NCI-H2081 treated with DMSO at 0.1 percent for 48 hours (cell line): ENCODE results near the gene TMEM37.

Experiments
- DNase-seq: peaks from one replicate; lab custom pipeline; 2025; lab: John Stamatoyannopoulos, UW

The TMEM37 gene

DNA sequence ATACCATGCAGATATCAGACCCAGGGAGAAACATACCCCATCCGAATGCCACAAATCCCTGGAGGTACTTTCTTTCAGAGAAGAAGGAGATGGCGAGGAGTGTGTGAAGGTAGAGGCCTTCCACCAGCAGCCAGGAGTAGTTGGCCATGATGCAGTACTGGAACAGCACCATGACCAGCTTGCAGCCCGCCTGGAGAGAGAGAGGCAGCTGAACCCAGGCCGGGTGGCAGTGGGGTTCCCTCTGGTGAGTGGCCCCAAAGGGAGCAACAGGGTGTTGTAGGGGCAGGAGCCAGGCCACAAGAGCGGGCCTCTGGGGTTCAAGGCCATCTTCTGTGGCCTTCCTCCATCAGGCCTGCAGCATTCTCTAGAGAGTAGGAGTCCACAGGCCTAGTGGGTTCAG lies 30.2 kb downstream of the TMEM37 start:
- DNase-seq, result no peak

DNA sequence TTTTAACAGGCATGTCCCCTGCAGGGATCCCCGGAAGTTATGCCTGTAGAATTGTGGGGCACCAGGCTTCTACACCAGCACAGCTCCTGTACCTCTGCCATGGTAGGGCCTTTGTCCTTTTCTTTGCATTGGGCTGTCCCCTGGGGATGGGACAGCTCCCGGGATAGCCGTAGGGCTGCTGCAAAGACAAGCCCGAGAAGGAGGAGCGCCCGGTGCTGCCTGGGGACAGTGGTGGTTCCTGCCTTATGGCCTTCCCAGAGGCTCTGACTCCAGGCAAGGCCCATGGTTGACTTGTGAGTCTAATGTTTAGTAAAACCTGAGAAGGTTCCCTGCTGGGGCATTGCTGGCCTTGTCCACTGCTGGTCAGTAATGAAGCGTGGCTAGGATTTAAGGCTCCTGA lies 30.9 kb downstream of the TMEM37 start:
- DNase-seq, result no peak

DNA sequence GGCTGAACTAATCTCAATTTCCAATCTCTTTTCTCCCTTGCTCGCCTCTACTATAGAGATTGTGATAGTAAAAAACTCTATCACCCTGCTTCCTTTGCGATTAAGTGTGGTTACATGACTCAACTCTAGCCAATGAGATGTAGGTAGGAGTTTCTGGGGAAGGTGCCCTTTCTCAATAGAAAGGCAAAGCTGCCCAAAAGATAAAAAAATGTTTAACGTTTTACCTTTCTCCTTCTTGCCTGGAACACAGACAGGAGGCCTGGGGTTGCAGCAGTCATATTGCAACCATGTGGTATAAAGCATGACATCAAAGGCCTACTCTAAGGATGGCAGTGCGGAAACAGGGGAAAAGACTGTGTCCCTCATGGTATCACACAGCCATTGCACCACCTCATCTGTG lies 31.5 kb downstream of the TMEM37 start:
- no peak for DNase-seq

DNA sequence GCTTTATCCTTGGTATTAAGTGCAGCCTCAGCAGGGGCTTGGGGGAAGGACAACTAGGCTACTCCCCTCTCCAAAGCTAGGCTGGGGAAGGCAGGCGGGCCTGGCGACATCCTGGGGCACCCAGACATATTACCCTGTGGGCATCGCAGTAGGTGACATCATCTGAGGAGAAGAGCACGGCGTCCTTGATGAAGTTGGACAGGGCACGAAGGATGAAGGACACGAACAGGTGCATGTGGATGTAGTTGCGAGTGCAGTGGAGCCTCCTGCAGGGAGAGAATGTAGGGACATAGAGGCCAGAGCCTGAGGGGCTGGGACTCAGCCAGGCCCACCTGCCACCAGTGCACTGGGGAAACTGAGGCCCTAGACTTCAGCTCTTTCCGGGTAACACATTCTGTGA lies 32.3 kb downstream of the TMEM37 start:
- no peak for DNase-seq

DNA sequence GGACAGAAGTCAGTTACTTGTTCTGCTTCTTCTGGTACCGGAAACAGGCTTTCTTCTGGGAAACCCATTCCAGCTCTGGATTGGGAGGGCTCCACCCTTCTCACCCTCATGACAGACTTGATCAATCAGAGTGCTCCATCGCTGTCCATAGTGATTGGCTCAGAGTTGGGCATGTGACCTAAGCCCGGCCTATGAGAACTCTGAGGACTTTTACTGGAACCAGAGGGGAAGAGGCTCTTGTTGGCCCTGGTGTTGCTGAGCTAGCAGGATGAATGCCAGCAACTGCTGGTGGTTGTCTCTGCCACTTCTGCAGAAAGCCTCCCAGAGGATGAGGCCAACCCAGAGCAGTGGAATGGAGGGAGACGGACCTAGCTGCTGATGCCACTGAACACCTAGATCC lies 33.3 kb downstream of the TMEM37 start:
- DNase-seq, result no peak

DNA sequence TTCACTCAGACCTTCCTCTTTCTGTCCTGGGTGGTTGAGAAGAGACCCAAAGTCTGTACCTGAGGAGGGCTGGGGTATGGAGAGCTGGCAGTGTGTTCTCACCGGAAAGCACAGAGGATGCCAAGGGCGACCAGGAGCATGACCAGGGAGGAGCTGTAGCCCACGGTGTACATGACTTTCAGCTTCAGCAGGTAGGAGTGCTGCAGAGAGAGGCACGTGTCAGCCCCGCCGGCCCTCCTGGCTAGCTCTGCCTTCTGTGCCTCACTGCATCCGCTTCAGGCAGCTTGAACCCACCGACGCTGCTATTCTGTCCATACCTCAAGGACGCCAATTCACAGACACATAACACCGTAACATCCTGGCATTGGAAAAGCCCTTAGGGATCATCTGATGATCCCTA lies 34.0 kb downstream of the TMEM37 start:
- no peak for DNase-seq

DNA sequence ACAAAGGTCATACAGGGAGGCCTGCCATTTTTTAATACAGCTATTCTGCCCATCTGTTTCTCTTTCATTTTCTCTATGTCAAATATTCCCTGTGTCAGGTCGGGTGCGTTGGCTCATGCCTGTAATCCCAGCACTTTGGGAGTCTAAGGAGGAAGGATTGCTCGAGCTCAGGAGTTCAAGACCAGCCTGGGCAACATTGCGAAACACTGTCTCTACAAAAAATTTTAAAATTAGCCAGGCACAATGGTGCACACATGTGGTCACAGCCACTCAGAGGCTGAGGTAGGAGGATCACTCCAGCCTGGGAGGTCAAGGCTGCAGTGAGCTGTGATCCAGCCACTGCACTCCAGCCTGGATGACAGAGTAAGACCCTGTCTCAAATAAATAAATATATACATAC lies 34.7 kb downstream of the TMEM37 start:
- no peak for DNase-seq

DNA sequence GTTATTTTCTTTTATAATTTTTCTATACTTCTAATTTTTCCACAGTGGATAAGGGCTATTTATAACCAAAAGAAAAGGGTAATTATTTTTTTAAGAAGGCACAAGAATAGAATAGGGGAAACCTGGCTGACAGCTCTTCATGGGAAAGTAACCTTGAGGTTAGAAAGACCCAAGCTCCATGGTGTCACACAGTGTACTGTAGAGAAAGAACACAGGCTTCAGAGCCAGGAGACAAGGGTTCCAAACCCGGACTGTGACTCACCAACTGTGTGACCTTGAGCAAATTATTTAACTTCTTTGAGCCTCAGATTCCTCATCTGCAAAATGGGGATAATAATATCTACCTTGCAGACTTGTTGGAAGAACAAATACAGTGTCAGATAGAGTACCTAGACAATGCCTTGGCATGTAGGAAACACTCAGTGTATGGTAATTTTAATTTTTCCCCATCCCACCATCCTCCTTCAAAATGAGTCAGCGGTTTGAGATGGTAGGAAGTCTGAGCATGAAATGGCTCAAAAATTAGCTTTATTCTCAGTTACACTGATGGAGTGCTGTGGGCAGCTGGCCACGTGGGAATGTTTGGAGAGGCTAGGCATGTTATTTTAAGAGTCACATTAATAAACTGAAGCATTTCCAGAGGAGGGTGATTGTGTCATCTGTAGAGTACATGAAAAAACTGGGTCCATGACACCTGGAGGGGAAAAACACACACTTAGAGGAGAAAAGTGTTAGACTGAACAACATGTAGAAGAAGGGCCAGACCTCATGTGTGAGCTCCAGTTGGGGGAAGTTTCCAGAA lies 36.7 kb downstream of the TMEM37 start:
- DNase-seq, result no peak

DNA sequence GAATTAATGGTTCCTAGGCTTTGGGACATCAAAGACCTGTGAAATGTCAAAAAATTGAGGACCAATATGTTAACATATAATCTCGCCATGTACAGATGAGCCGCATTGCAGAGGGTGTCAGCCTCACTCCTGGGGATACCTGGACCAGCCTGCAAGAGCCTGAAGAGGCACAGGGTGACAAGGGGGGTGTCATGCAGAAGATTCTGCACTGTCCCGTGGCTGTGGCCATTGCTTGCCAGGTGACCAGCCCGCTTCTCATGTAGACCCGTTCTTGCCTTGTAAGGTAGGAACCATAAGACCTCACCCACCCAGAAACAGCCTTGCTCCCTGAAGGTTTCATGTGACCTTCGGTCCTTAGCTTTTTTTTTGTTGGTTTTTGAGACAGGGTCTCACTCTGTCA lies 37.5 kb downstream of the TMEM37 start:
- DNase-seq, result no peak

DNA sequence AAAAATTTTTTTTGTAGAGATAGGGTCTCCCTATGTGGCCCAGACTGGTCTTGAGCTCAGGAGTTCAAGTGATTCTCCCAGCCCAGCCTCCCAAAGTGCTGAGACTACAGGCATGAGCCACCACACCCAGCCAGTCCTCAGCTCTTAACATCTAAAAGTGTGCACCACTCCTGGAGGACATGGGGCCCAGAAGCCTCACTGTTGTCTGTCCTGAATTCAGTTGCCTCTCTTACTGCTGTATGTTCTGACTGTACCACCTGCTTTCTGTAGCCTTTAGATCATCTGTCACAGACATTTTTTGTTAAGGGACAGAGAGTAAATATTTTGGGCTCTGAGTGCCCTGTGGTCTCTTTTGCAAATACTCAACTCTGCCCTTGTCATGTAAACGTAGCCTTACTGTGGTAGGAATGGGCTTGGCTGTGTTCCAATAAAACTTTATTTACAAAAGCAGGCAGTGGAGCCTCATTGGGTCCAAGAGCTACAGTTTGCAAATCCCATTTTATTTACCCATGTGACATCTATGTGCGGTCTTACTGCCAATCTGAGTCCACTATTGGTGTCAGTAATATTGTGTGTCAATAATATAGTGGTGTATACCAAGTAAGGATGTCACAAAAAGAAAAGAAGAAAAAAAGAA lies 38.1 kb downstream of the TMEM37 start:
- no peak for DNase-seq

DNA sequence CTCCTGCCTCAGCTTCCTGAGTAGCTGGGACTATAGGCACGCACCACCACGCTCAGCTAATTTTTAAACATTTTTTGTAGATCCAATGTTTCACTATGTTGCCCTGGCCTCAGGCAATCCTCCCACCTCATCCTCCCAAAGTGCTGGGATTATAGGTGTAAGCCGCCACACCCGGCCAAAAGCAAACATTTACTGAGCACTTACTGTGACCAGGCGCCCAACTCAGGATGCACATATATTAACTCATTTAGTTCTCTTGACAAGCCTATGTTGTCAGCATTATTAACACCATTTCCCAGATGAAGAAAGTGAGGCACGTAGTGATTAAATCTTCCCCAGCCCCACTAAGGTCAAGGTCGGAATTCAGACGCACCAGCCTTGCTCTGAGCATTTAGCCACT lies 41.1 kb downstream of the TMEM37 start:
- DNase-seq, result no peak

DNA sequence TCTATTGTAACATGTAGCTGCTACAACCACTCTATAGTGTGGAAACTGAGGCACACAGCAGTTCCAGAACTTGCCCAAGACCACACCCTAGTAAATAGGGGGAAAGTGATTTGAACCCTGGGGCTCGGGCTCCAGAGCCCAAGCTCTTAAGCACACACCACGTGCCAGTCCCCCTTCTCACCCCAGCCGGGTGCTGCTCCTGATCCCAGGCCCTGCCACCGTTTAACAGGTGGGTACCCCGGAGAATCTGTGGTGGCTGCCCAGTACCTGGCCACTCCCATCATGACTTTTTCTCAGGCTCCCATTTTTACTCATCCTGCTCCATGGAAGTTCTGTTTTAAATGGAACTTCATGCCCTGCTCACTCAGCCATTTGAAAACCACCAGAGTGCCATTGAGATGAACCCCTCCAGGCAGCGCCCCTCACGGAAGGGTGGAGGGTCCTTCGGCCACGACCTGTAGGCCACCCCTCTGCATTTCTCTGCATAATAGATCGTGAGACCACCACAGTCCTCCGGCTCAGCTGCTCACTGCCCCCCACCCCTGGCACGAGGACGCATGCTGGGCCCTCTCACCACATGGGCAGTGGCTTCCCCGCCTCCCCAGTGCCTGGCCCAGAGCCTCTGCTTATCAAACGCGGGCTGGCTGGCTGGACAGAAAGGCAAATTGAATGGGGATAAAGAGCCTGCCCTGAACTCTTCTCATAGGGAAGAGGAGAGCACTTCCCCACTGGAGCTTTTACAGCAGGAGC lies 42.1 kb downstream of the TMEM37 start:
- DNase-seq, result no peak

DNA sequence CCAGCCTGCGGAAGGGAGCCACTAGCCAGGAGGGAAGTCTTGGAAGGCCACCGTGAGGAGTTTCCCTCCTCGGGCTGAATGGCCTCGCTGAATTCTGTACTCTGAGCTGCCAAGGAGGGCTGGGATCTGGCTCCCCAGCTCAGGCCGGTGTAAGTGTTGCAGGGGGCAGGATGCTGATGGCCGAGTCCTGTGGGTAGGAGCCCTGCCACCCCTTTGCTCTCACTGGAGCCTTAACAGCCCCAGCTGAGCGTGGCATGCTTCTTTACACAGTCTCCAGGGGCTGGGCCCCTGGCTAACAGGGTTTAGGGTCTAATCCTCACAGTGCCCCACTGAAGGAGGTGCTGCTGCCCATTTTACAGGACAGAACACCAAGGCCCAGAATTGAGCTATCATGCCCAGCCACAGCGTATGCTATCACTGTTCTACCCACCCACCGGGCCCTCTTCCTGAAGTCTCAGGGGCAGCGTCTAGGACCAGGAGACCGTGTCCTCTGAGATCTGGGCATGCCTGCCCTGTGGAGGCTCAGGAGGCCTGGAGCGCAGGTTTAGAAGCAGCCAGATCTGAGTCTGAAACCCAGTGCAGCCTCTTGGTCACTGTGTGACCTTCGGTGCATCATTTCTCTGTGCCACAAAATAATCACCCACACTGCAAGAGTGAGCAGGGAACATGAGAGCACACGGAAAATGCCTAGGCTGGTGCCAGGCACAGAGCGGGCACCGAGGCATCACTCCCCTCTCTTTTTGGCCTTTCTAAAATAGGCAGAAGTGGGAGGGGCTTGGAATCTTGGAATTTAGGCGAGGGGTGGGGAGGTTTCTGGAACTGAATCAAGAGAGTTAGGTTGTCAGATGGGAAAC lies 42.9 kb downstream of the TMEM37 start:
- no peak for DNase-seq

DNA sequence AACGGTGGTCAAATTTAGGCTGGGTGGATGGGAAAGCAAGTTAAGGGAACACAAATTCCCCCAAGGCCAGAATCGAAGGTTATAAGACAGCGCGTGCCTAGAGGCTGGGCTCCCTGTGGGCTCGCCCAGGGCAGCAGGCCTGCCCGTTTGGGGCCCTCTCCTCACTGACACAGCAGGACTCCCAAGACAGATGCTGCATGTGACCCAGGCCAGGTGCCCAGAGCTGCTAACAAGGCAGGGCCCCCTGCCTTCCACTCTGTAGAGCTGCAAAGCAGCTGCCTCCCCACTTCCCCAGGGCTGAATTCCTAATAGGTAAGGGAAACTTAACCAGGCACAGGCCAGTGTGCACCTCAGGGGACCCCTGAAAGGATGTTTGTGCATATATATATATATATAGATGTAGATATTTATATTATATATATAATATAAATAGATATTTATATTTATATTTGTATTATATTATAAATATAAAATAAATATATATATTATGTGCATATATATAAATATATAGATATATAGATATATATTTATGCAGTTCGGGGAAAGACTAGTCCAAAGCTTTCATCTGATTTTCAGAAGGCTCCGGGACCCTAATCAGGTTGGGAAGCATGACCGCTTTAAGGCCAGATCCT lies 43.7 kb downstream of the TMEM37 start:
- DNase-seq, result no peak

DNA sequence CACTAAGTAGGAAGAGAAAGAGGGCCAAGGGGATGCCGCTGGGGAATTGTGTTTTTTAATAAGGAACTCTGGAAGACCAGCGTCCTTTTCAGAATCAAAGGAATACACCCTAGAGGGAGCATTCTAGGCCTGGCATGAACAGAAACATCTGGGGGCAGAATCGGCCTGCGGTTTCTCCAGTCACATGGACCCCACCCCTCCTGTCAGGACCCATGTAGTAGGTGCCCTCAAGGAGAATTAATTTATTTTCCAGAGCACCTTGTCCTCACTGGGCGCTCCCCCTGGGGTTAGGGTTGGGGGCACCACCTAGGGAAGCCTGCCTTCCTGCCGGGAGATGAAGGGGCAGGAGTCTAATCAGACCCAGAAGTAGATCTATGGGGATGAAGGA lies 44.2 kb downstream of the TMEM37 start:
- DNase-seq, result no peak

DNA sequence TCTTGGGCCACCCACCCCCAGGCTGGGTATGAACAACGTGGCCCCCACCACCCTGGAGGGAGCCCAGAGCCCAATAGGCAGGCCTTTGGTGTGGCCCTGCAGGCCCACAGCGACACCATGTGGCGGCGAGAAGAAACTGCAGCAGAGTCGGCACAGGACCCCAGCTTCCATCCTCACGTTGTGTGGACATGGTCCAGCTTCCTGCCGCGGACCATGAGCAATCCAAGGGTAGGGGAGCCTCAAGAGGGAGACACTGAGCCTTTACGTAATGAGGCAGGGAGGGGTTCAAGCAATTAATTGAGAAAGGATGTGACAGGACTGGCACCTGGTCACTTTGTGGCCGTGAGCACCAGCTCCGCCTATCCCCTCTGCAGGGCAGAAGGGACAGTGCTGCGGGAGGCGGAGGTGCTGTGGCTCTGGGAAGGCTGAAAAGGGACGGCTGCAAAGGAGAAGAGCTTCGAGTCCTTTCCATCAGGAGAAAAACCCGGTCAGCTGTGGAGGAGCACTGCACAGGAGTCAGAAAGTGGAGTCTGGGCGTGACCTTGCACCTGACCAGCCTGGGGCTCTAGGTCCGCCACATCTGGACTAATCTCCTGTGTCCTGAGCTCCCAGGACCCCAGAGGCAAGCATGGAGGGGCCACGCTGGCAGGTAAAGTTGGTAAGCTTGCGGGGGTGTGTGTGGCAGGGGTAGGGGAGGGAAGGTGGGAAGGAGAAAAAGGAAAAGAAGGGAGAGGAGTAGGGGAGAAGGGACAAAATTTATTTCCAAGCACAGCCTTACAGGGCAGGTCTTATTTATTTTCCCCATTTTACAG lies 44.9 kb downstream of the TMEM37 start:
- DNase-seq, result peak; percentile 36

DNA sequence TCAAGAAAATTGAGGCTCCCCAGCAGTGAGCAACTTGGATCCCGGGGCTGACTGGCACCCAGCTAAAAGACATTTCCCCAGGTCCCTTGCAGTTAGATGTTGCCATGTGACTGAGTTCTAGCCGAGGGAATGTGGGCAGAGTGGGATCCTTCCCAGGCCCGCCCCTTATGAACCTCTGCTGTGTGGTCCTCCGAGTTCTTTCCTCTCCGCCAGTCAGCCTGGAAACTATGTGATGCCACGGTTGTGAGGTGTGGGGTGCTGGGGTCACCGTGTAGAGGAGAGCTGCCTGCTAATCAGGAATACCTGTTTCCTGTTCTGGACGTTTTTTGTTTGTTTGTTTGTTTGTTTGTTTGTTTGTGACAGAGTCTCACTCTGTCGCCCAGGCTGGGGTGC lies 45.5 kb downstream of the TMEM37 start:
- DNase-seq, result no peak

DNA sequence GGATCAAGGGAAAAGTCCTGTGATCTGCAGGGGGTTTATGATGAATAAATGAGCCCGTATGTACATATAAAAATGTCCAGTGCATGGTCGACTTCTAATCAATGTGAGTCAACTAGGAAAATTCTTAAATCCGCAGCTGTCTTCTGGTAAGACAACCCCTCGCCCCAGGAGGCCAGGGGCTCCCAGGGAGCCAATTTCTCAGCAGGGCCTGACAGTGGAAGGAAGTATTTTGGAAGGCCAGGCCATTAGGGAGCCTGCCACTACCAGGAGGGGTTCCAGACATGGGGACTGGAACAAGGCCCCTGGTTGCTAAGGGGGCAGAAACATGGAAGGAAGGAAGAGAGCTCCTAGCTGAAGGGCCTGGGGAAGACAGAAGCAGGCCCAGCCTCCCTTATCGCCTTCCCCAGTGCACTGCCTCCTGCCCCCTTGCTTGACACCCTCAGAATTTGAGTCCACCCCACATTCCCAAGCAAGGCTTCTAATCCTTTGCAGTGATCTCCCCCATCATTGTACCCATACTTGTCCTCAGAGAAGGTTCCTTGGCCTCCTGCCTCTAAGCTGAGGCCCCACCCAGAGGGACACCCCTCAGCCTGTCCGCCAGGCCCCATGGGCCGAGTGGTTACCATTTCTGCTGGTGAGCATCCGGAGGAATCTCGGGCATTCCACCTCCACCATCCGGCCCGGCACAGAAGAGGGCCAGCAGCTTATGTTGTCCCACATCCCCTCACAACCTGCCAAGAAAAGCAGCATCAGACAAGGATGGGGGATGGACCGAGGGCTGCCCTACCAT lies 46.7 kb downstream of the TMEM37 start:
- no peak for DNase-seq

DNA sequence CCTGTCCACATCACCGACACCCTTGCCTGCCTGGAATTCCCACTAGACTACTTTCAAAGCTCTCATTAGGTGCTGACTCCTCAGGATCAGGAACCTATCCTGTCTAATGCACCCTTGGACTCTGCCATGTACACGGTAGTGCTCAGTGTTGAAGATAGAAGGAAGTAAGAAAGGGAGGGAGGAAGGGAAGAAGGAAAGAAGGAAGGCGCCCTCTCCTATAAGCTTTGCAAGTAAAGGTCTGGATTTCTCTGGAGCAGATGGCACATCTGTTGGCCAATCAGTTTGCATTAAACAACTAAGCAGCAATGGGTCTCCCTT lies 47.3 kb downstream of the TMEM37 start:
- no peak for DNase-seq

DNA sequence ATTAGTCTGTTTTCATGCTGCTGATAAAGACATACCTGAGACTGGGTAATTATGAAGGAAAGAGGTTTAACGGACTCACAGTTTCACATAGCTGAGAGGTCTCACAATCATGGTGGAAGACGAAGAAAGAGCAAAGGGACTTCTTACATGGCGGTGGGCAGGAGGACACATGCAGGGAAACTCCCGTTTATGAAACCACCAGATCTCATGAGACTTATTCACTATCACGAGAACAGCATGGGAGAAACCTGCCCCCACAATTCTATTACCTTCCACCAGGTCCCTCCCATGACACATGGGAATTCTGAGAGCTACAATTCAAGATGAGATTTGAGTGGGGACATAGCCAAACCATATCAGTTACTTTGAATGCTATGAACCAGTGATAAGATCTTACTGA lies 48.5 kb downstream of the TMEM37 start:
- no peak for DNase-seq
